ENCODE results near the gene FBXO36. TPM values are rescaled to one million over a fixed set of nuclear protein-coding genes. Genes with fewer than 3 reads are reported as not detected.
"Not testable (repeated sequence)": the region's sequence is repeated elsewhere in the genome, so short reads cannot be mapped to it uniquely, and the experiment has no call there.

The FBXO36 gene
- total RNA-seq, 1 experiment from 2014 or later: 0.42 TPM

DNA sequence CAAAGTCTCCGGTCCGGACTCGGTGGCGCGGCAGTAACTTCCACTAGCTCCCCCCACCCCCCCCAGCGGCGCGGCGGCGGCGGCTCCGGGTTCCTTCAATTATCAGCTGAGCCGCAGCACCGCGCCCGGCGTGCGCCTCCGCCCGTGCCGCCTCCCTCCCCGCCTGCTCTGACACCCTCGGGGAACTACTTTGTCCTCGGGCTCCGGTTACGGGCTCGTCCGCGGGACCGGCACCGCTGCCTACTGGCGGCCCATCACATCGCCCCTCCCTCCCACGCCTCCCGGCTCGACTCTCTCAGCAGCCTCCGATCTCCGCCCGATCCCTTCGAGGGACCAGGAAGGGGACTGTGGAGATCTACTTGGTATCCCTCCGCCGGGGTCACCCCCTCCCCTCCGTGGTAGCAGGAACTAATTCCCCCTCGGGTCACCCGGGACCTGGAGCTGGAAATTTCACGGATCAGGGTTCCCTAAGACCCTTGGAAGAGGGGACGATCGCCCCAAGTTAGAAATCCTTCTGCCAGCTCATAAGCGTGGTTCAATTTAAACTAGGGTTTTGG lies 333 bp upstream of the FBXO36 start, which contains the start of gene TRIP12:
TSS of gene TRIP12 (minus strand) at position 118 of the 557 bp plus-strand sequence. CDS start 41,930 bp downstream, outside the sequence.
- H3K27ac Mint-ChIP-seq (ENCODE audit: unreplicated experiment): peak within 1 kb of the TSS; percentile 87
- DNase-seq: peak; percentile 96
- TF ChIP-seq, protein P1, sequence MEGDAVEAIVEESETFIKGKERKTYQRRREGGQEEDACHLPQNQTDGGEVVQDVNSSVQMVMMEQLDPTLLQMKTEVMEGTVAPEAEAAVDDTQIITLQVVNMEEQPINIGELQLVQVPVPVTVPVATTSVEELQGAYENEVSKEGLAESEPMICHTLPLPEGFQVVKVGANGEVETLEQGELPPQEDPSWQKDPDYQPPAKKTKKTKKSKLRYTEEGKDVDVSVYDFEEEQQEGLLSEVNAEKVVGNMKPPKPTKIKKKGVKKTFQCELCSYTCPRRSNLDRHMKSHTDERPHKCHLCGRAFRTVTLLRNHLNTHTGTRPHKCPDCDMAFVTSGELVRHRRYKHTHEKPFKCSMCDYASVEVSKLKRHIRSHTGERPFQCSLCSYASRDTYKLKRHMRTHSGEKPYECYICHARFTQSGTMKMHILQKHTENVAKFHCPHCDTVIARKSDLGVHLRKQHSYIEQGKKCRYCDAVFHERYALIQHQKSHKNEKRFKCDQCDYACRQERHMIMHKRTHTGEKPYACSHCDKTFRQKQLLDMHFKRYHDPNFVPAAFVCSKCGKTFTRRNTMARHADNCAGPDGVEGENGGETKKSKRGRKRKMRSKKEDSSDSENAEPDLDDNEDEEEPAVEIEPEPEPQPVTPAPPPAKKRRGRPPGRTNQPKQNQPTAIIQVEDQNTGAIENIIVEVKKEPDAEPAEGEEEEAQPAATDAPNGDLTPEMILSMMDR (IDR thresholded peaks at IDR 0.05; ENCODE audit: unreplicated experiment): no peak
- peaks cover 50% of the 10 kb centered on the region for H3K36me3 Mint-ChIP-seq (ENCODE audit: insufficient read depth, unreplicated experiment)
- no TSS peak for BruUV-seq (replicated peaks)
- H3K4me3 Mint-ChIP-seq (ENCODE audit: low read depth, unreplicated experiment): peak within 1 kb of the TSS; percentile 95
- intact Hi-C loops (cut with micrococcal nuclease; ENCODE audit: unreplicated experiment): no loop called here
- H3K27me3 Mint-ChIP-seq (ENCODE audit: unreplicated experiment): no peaks in the 10 kb centered on the region
- no peaks in the 10 kb centered on the region for H3K9me3 Mint-ChIP-seq (ENCODE audit: low read depth, unreplicated experiment)
- H3K4me1 Mint-ChIP-seq (ENCODE audit: low read depth, unreplicated experiment): peaks cover 18% of the 10 kb centered on the region
- CTCF ChIA-PET: interaction anchor here (0.9 to 1.1 kb wide), 2 partner anchors 52 to 121 kb away, joined by 3 to 16 read pairs; no protein-coding TSS in a partner anchor

DNA sequence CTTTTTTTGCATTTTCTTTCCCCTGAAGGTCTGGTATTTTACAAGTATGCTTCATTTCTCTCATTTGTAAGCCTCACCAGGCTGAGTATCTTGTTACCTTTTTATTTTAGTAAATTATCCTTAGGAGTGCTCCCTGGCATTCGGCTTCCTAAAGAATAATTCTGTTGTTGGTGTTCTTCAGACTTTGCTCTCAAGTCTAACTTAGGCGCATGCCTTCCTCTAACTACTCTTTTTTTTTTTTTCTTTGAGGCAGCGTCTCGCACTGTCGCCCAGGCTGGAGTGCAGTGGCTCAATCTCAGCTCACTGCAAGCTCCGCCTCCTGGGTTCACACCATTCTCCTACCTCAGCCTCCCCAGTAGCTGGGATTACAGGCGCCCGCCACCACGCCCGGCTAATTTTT lies 2.2 kb downstream of the FBXO36 start:
- CTCF ChIA-PET; DNase-seq; H3K4me1 Mint-ChIP-seq (ENCODE audit: low read depth, unreplicated experiment); H3K27ac Mint-ChIP-seq (ENCODE audit: unreplicated experiment); H3K9me3 Mint-ChIP-seq (ENCODE audit: low read depth, unreplicated experiment); BruUV-seq (replicated peaks); intact Hi-C loops (cut with micrococcal nuclease; ENCODE audit: unreplicated experiment); H3K27me3 Mint-ChIP-seq (ENCODE audit: unreplicated experiment); H3K4me3 Mint-ChIP-seq (ENCODE audit: low read depth, unreplicated experiment): not testable (repeated sequence)
- peaks cover 38% of the 10 kb centered on the region for H3K36me3 Mint-ChIP-seq (ENCODE audit: insufficient read depth, unreplicated experiment)

DNA sequence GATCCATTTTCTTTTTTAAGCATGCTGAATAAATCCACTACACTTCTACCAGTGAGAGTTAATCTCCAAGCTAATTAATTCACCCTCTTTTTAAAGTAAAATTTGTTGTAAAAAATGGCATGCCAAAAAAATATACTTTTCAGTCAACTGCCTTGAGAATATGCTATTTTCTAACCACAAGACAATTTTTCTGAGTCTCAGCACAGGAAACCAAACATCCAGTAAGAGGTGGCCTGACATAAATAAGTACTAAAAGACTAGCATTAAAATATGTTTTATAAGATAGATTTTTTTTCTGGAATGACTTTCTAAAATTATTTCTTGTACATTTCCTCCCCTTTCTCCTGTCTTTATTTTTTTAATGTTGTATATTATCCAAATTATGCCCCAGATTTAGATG lies 2.9 kb downstream of the FBXO36 start:
- no TSS peak for BruUV-seq (replicated peaks)
- H3K4me1 Mint-ChIP-seq (ENCODE audit: low read depth, unreplicated experiment): peaks cover 2% of the 10 kb centered on the region
- intact Hi-C loops (cut with micrococcal nuclease; ENCODE audit: unreplicated experiment): no loop called here
- no peaks in the 10 kb centered on the region for H3K27me3 Mint-ChIP-seq (ENCODE audit: unreplicated experiment)
- no peak for DNase-seq
- no peak overlapping the region for H3K27ac Mint-ChIP-seq (ENCODE audit: unreplicated experiment)
- H3K4me3 Mint-ChIP-seq (ENCODE audit: low read depth, unreplicated experiment): no peak overlapping the region
- TF ChIP-seq, protein P1 (IDR thresholded peaks at IDR 0.05; ENCODE audit: unreplicated experiment): no peak
- CTCF ChIA-PET: no interaction called here
- no peaks in the 10 kb centered on the region for H3K9me3 Mint-ChIP-seq (ENCODE audit: low read depth, unreplicated experiment)
- peaks cover 32% of the 10 kb centered on the region for H3K36me3 Mint-ChIP-seq (ENCODE audit: insufficient read depth, unreplicated experiment)

DNA sequence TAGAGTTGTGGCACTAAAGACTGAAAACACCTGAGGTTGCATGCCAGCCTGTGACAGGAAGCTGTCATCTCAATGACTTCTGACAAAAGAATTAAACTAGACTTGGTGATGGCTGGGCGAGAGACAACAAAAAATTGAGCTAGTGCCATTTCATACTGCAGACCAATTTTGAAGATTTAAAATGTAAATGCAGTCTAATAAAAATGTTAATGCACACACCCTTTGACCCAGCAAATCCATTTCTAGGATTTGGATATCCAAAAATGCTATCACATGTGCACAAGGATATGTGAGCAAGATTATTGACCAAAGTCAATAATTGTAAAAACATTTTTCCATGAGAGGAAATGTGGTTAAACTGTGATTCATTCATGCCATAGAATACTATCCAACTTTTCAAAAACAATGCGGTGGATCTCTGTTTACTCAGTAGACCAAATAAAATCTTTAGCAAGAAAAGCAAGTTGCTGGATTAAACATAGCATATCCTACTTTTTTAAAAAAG lies 5.6 kb downstream of the FBXO36 start:
- DNase-seq: no peak
- no peak overlapping the region for H3K4me3 Mint-ChIP-seq (ENCODE audit: low read depth, unreplicated experiment)
- H3K9me3 Mint-ChIP-seq (ENCODE audit: low read depth, unreplicated experiment): no peaks in the 10 kb centered on the region
- BruUV-seq (replicated peaks): no TSS peak
- peaks cover 8% of the 10 kb centered on the region for H3K4me1 Mint-ChIP-seq (ENCODE audit: low read depth, unreplicated experiment)
- TF ChIP-seq, protein P1 (IDR thresholded peaks at IDR 0.05; ENCODE audit: unreplicated experiment): no peak
- H3K36me3 Mint-ChIP-seq (ENCODE audit: insufficient read depth, unreplicated experiment): peaks cover 5% of the 10 kb centered on the region
- CTCF ChIA-PET: no interaction called here
- intact Hi-C loops (cut with micrococcal nuclease; ENCODE audit: unreplicated experiment): no loop called here
- H3K27me3 Mint-ChIP-seq (ENCODE audit: unreplicated experiment): no peaks in the 10 kb centered on the region
- H3K27ac Mint-ChIP-seq (ENCODE audit: unreplicated experiment): no peak overlapping the region

DNA sequence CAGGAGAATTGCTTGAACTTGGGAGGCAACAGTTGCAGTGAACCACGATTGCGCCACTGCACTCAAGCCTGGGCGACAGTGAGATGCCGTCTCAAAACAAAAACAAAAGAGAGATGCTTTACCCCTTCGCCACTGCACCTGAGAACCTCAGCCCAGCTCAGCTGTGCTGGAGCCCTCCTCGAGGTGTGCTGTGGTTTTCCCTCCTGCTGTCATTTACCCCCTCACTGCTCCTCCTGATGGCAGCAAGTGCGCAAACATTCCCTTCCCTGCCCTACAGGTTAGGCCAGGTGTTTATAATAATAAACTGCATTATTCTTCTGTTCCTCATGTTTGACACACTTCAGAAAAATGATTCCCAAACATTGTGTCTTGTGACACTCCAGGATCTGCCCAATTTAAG lies 8.4 kb downstream of the FBXO36 start:
- peaks cover 8% of the 10 kb centered on the region for H3K4me1 Mint-ChIP-seq (ENCODE audit: low read depth, unreplicated experiment)
- no peak overlapping the region for H3K27ac Mint-ChIP-seq (ENCODE audit: unreplicated experiment)
- TF ChIP-seq, protein P1 (IDR thresholded peaks at IDR 0.05; ENCODE audit: unreplicated experiment): no peak
- no peak overlapping the region for H3K4me3 Mint-ChIP-seq (ENCODE audit: low read depth, unreplicated experiment)
- H3K27me3 Mint-ChIP-seq (ENCODE audit: unreplicated experiment): no peaks in the 10 kb centered on the region
- BruUV-seq (replicated peaks): no TSS peak
- no peak for DNase-seq
- CTCF ChIA-PET: no interaction called here
- intact Hi-C loops (cut with micrococcal nuclease; ENCODE audit: unreplicated experiment): no loop called here
- H3K36me3 Mint-ChIP-seq (ENCODE audit: insufficient read depth, unreplicated experiment): no peaks in the 10 kb centered on the region
- no peaks in the 10 kb centered on the region for H3K9me3 Mint-ChIP-seq (ENCODE audit: low read depth, unreplicated experiment)
